Omental fat pad (tissue), 4 donors: ENCODE results near the gene SORCS2. TPM values are rescaled to one million over a fixed set of nuclear protein-coding genes. Genes with fewer than 3 reads are reported as not detected.

Experiments
- ATAC-seq: fragments of 150-250 bp; one replicate; pipeline ENCODE4 v1.9.1; 2016; ENCODE audit warnings: mild to moderate bottlenecking, moderate library complexity; ENCODE audit not compliant: low FRiP score
- DNase-seq: peaks from one replicate; pipeline ENCODE4 v3.0.0-alpha.2; 2019; ENCODE audit warnings: low spot score
- small RNA-seq: library from RNA; depleted of rRNA; stranded (forward); fragments of <200 nt; gene quantifications from one replicate; pipeline ENCODE3, GENCODE V24; 2016
- total RNA-seq, 4 donors: library from RNA; depleted of rRNA; stranded (reverse); fragments of >200 nt; gene quantifications; one replicate each; pipeline ENCODE4 v1.1.0, GENCODE V29; 2016
- TF ChIP-seq, protein P1 (sequence below), 3 donors: fragments of 450-650 bp; IDR thresholded peaks; one replicate each; pipeline ENCODE4 v1.5.1; 2016 to 2017; ENCODE audit warnings: antibody characterized with exemption in 3 of 3, mild to moderate bottlenecking in 3 of 3, moderate library complexity in 2 of 3

SORCS2 gene
- total RNA-seq, 4 donors from 2014 or later, result 0.63 to 4.6 (median 1.2) TPM

DNA sequence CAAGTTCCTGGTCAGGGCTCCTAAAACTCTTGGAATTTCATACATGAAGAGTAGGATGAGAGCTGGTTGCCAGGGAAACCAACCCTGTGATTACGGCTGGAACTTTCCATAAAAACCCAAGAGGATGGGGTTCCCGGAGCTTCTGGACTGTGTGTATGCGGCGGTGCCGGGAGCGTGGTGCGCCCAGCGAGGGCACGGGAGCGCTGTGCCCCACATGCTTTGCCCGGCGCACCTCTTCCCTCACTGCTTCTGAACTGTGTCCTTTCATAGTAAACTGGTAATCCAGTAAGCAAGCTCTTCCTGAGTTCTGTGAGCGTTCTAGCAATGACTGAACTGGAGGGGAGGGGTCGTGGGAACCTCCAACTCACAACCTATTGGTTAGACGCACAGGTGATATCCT lies 594.7 kb downstream of the SORCS2 start:
- DNase-seq, result no peak
- TF ChIP-seq, protein P1, sequence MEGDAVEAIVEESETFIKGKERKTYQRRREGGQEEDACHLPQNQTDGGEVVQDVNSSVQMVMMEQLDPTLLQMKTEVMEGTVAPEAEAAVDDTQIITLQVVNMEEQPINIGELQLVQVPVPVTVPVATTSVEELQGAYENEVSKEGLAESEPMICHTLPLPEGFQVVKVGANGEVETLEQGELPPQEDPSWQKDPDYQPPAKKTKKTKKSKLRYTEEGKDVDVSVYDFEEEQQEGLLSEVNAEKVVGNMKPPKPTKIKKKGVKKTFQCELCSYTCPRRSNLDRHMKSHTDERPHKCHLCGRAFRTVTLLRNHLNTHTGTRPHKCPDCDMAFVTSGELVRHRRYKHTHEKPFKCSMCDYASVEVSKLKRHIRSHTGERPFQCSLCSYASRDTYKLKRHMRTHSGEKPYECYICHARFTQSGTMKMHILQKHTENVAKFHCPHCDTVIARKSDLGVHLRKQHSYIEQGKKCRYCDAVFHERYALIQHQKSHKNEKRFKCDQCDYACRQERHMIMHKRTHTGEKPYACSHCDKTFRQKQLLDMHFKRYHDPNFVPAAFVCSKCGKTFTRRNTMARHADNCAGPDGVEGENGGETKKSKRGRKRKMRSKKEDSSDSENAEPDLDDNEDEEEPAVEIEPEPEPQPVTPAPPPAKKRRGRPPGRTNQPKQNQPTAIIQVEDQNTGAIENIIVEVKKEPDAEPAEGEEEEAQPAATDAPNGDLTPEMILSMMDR (IDR thresholded peaks at IDR 0.05), result no peak
- no peak for ATAC-seq

DNA sequence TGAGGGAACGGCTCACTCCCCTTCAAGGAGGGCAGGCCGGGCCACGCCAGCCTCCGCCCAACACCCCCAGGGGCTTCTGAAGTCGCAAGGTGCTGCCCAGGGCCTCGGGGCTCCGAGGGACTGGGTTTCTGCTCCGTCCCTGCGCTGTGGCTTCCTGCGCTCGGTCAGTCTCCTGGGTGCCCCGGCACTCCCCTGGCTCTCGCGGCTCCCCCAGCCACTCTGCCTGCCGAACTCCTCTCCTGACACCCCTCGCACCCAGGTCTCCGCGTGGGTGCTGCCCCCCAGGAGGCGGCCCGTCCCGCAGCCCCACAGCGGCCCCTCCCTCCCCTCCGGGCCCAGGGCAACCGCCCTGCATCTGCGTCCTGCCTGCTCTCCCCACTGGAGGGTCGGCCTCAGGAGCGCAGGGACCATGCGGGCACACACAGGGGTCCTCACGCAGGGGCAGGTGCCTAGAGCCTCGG lies 595.4 kb downstream of the SORCS2 start:
- TF ChIP-seq, protein P1 (IDR thresholded peaks at IDR 0.05), result no peak
- DNase-seq, result no peak
- ATAC-seq, result no peak

DNA sequence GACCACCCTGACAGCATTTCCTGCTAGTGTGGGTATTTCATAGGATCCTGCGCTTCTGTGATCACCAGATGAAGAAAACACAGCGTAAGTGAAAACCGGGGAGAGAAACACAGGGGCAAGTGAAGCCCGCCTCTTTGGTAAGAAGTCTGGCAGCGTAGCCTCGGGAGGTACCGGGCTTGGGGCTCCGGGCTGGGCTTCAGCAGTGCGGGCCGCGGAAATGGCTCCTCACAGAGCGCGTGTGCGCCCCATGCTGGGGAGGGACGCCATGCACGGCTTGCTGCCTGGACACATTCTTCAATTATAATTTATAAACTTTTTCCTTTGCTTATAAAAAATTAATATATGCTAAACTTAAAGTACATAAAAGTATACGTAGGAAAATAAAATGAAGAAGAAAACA lies 595.9 kb downstream of the SORCS2 start:
- DNase-seq, result no peak
- ATAC-seq, result no peak
- TF ChIP-seq, protein P1 (IDR thresholded peaks at IDR 0.05), result no peak

DNA sequence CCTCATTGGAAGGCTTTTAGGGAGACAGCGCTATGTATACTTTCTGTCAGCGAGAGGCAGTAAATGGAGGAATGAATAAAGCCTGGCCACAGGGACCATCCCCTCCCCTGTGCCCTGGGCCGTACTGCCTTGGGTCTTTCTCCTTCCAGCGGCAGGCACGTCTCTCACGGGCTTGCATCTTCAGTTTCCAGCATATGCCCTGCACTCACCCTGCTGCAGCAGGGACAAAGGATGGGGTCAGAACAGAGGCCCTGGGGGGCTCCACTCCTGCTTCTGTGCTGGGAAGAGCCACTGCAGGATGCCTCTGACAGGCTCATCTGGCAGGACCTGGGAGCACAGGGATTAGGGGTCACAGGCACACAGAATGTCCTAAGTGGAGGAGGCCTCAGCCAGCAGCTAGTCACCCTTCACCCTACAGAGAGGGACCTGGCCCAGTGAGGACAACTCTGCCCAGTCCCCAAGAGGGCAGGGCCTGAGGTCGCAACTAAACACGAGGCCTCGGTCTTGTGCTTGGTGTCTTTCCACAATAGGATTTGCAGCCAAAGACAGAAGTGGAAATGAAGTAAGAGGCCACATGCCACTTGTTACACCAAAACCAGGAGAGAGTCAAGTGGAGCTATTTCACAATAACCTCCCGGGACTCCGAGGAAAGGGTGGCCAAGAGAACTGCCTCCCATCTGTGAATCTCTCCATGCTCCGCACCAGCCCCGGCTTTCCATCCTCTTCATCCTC lies 596.5 kb downstream of the SORCS2 start:
- TF ChIP-seq, protein P1 (IDR thresholded peaks at IDR 0.05), result no peak
- DNase-seq, result no peak
- peak; percentile 34 for ATAC-seq

DNA sequence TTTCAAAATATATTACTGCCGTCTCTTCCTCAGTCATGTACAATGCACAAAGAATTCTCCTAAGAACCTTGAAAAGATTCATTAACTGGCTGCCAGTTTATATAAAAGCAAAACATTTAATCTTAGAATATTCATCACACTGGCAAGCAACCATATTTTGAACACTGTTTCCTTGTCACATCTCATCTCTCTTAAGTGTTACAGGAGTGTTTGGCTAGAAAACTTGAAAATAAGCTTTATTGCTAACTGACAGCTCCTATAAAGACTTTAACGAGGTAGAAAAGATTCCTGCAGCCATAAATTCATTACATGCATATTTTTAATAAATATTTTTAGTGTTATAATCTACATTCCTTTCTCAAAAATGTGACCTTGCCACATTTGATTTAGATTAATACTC lies 597.7 kb downstream of the SORCS2 start:
- no peak for ATAC-seq

DNA sequence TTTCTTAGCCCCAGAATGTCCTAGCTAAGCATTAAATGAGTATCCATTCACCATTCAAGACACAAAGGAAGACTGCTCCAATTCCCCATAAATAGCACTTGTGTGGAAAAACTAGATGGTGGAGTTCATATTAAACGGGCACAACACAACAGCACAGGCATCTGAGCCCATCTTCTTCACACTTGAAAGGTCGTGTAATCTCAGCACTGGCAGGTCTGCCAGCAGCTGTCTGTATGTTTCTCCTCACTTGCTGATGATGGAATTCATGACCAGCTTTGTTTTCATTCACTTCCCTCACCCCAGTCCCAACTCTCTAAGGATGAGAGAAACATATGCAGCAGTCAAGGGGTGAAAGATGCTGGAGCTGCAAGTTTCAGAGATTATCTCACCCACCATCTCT lies 598.7 kb downstream of the SORCS2 start:
- no peak for ATAC-seq
- TF ChIP-seq, protein P1 (IDR thresholded peaks at IDR 0.05), result no peak
- DNase-seq, result no peak

More for the DNA sequence above, 597.7 kb downstream of the SORCS2 start:
- no peak for DNase-seq
- TF ChIP-seq, protein P1 (IDR thresholded peaks at IDR 0.05), result no peak

Small RNA genes within 50 kb of the gene (small RNA-seq; reads per million reads assigned to genes)
- gene MIR4274 (not detected), gene MIR4798 (not detected)

Other genes starting within 250 kb of the SORCS2 start
- gene TADA2B, start 149.2 kb upstream of the SORCS2 start, total RNA-seq, result 10 to 100 TPM; 12.2 to 20.5 (median 16.5) TPM
- gene GRPEL1, start 124.5 kb upstream of the SORCS2 start, total RNA-seq, result 10 to 100 TPM; 25.4 to 62.1 (median 33.8) TPM
- 1 to 10 TPM in 1 of 4 donors, under 1 TPM in 2, not detected in 1; 0.25 to 2.1 (median 0.48) TPM for gene PSAPL1, start 242.4 kb downstream of the SORCS2 start, total RNA-seq